ENCODE results near the gene SPIRE1.
"Not testable (repeated sequence)": the region's sequence is repeated elsewhere in the genome, so short reads cannot be mapped to it uniquely, and the experiment has no call there.

SPIRE1 gene

DNA sequence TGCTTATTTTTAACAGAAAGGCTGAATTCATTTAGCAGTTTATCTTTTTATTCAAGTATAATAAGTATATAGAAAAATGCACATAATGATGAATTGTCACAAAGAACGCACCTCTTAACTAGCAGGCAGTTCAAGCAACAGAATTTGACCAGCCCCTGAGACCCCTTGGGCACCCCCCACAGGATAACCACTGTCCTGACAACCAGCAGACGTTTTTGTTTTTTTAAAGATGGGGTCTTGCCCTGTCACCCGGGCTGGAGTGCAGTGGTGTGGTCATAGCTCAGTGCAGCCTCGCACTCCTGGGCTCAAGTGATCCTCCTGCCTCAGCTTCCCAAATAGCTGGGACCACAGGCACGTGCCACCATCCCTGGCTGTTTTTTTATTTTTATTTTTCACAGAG, 236.2 kb downstream of the SPIRE1 start:
- no peak for DNase-seq

DNA sequence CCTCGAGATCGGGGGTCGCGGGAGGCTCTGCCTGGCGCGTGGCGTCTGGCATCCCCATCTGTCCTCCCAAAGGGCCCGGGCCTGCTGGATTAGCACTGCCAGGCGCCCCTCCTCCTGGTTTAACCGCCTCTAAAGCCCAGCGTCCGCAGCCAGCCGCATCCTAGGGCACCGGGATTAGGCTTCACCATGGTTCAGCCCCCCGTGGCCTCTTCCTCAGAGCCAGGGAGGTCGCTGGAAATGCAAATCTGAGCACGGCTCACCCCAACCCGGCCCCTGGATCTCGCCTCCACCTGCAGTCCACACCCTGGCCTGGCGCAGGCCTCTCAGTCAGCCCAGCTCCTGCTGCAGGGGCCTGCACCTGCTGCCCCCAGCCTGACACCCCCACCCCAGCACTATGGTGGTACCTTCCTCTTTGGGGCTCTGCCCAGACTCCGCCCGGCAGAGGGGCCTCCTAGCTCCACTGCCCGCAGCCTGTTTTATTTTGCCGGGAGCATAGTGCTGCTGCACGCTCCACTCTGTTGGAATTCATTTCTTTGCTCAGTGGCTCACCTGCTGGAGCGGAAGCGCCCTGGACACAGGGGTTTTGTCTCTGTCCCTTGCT, 237.0 kb downstream of the SPIRE1 start:
- peak in 25 of 56 donors; percentile 9 to 68 (median 27) for DNase-seq

DNA sequence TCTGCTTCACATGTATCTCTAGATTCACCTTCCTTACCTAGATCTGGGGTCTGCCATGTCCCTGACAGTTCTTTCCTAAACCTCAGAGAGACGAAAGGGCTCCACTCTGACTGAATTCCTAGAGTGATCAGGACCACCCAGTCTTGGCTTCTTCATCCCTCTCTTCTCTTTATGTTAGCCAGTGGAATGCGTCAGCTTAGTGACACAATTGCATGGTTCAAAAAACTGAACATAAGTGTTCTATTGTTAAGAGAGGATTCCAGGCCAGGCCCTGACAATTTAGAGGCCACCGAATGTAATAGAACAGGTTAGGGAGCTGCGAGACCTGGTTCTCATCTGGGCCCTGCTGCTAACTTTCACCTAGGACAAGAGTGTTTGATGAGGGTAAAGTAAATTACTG, 240.2 kb downstream of the SPIRE1 start:
- DNase-seq, result no peak

DNA sequence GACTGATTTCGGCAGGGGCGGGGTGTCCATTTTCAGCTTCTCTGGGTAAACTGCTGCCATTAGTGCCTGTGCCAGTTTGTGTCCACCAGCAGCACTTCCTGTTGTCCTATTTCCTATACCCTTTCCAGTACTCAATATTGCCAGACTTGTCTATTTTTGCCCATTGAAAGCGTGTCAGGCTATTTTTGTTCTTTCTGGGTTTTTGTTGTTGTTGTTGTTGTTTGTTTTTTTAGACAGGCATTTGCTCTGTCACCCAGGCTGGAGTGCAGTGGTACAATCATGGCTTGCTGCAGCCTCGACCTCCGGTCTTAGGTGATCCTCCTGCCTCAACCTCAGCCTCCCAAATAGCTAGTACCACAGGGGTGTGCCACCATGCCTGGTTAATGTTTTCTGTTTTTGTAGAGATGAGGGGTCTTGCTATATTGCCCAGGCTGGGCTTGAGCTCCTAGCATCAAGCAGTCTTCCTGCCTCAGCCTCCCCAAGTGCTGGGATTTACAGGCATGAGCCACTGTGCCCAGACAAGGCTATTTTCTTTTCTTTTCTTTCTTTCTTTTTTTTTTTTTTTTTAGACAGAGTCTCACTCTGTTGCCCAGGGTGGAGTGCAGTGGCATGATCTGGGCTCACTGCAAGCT, 241.7 kb downstream of the SPIRE1 start:
- no peak for DNase-seq

DNA sequence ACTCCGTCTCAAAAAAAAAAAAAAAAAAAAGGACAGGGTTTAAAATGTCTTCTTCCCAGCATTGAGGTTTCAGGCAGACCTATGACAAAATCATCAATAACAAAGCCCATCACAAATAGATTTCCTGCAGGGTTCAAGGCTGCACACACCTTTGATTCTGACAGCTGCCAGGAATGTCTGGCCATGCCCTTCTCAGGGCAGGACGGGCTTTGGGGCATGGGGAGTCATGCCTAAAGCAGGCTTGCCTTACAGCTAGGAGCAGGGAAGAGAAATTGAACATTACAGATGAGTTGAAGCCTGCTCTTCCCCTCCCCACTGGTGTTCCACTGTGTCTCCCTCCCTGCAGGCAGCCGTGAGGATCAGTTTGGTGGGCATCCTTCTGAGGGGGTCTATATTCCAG, 246.5 kb downstream of the SPIRE1 start:
- DNase-seq, result no peak

DNA sequence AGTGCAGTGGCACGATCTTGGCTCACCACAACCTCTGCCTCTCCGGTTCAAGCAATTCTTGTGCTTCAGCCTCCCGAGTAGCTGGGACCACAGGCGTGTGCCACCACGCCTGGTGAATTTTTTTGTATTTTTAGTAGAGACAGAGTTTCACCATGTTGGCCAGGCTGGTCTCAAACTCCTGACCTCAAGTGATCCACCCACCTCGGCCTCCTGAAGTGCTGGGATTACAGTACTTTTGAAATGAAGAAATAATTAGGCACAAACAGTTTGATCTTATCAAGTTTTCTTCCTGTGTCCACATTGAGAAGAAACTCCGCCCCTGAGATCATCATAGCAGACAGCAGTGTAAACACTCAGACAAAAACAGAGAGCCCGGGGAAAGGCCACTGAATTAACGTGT, 247.2 kb downstream of the SPIRE1 start:
- not testable (repeated sequence) for DNase-seq

DNA sequence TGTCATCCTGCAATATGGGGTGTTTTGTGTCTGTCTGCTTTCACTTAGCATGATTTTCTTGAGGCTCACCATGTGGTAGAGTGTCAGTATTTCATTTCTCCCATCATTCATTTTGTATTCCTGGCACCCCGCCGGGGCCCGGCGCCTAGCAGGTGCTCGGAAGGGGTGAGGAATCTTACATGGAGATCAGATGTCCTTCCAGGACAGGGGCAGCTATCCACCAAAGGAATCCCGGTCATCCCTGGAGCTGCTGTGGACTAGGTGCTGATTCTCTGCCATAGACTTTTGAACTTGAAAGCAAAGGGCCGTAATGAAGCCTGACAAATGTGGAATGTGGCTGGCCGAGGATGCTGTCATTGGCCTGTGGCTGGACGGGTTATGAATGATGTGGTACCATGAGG, 247.8 kb downstream of the SPIRE1 start:
- DNase-seq, result no peak

DNA sequence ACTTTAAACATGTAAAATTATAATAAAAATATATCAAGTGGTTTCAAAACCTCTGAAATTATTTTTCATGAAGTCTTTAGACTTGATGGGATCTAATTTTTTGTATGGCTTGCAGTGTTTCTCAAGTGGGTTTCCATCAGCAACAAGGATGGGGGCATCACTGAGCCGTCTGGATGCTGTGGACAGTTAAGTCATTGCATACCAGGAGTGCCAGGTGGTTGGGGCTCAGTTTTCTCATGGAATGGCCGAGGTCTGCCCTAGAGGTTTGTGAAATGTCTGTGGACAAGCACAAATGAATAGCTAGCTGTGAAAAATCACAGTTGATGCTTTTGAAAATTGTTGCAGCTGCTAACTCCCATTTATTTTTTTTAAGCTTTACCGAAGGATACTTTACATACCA, 248.4 kb downstream of the SPIRE1 start:
- DNase-seq, result no peak

DNA sequence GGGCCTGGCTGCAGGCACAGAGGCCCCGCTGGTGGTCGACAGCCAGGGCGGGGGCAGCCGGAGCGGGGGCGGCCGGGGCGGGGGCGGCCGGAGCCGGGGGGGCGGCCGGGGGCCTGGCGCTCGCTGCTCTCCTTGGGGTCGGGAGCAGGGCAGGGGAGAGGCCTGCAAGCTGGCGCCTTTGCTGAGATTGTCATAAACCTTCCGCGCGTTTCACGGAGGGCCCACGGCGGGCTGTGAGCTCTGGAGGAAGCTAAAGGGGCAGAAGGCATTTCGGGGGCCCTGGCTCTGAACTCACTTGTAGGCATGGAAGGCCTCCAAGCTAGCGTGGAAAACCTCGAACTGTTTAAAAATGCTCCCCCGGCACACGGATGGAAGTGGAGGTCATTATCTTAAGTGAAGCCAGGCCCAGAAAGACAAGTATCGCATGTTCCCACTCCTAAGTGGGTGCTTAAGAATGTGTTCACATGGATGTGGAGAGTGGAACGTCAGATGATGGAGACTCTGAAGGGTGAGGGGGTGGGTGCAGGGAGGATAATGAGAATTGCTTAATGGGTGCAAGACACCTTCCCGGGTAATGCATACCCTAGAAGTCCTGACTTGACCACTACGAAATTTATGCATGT, 249.5 kb downstream of the SPIRE1 start:
- DNase-seq, result peak in 24 of 56 donors; percentile 14 to 71 (median 50)

DNA sequence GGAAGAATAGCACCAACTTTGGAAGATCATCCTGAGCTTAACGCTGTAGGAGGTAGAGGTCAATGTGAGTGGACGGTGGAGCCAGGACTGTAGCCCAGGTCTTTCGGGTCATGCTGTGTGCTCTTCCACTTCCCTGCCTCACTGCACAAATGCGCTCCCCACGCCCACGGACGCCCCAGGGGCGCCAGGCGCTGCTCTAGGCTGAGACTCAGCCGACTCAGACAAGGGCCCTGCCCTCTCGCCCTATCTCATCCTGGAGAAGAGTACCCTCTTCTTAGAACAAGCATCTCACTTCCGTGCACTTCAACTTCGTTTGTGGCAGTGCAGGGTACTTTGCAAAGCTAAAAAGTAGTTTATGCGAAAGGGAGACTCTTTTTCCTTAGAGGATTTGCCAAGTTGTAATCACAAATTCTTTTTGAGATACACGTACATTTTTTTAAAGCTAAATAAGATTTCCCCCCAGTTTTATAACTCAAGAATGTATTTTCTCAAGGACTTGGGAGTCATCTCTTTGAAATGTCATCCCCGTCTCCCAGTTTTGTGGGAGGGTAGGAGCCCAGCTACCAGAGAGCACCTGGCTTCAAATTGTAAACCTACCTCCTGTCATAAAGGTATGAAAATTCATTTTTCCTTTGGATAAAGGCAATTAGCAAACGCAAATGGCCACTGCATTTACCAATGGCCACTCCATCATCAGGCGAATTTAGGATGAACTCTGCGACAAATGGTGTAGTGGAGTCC, 251.4 kb downstream of the SPIRE1 start:
- DNase-seq, result no peak

DNA sequence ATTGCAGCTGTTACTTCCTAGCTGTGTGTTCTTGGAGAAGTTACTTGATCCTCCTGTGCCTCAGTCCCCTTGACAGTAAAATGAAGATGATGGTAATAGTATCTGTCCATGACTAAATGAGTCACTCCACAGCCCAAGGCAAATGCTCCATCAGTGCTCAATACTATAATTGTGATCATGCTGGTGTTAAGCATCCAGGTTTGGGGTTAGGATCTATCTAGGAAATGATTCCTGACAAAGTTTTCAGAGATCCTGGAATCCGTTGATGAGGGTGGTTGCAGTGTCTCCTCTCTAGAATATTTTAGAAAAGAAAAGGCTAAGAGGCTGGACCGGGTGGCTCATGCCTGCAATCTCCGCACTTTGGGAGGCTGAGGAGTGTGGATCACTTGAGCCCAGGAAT, 252.8 kb downstream of the SPIRE1 start:
- DNase-seq, result no peak

DNA sequence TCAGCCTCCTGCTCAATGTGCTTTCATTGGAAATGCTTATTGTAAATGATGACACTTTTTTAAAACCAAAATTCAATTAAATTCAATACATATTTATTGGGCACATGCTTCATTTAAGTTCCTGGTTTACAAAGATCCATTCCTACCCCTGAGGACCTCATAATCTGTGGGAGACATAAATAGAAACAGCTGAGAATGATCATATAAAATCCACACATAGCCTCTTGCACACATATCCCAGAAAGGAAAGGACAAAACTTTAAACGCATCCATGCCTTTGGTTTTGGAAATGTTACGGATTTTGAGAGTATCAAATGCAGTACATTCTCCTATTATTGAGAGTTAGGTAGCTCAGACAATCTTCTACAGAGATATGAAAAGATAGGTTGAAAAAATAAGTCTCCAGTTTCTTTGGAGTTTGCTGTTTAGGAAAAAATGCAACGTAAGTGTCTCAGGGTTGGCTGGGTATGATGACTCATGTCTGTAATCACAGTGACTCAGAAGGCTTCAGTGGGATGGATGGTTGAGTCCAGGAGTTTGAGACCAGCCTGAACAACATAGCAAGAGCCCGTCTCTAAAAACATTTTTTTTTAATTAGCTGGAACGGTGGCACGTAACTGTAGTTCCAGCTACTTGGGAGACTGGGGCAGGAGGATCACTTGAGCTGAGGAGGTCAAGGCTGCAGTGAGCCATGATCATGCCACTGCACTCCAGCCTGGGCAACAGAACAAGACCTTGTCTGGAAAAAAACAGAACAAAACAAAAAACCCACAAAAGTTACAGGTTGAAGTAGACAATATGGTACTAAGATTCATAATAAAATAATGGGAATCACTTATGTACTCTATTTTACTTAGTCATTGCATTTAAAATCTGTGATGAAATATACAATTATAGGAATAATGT, 254.1 kb downstream of the SPIRE1 start:
- no peak for DNase-seq

DNA sequence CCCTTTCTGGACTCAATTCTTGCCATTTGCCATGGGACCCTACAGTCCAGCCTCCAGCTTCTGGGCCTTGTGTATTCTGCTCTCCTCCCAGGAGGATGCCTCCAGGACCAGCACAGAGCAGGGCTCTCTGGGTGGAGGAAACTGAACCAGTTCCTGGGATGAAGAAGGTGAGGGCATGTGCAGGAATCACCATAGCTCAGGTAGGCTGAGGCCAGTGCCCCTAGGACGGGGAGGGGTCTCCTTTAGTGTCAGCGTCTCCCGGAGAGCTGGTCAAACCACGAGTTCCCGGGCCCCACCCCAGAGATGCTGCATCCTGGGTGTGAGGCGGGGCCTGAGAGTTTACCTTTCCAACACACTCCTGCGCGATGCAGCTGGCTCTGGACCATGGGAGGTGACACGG, 256.0 kb downstream of the SPIRE1 start:
- DNase-seq, result no peak

DNA sequence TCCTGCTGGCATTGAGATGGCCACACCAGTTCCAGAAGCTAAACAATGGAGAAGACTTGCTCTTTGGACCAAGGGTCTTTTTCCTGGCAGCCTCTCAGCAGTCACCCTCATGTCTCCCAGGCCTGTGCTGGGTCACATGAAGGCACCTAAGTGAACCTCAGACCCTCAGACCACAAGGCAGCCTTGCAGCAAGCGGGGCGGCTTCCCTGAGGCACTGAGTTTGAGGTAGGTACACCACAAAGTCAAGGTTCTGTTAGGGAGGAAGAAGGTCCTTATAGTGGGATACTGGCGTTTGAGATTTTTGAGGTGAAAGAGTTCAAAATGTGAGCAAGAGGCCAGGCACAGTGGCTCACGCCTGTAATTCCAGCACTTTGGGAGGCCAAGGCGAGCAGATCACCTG, 258.7 kb downstream of the SPIRE1 start:
- no peak for DNase-seq

DNA sequence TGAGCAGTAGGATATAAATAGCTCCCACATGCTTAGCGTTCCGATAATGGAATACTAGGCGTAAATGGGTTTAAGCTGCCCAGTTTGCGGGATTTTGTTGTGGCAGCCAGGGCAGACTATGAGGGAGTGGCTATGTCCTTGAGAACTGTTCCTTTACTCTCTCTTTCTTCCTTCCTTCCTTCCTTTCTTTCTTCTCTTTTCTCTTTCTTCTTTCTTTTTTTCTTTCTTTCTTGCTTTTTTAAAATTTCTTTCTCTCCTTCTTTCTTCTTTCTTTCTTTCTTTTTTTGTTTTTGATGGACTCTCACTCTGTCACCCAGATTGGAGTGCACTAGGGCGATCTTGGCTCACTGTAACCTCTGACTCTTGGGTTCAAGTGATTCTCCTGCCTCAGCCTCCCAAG, 259.3 kb downstream of the SPIRE1 start:
- DNase-seq, result no peak

DNA sequence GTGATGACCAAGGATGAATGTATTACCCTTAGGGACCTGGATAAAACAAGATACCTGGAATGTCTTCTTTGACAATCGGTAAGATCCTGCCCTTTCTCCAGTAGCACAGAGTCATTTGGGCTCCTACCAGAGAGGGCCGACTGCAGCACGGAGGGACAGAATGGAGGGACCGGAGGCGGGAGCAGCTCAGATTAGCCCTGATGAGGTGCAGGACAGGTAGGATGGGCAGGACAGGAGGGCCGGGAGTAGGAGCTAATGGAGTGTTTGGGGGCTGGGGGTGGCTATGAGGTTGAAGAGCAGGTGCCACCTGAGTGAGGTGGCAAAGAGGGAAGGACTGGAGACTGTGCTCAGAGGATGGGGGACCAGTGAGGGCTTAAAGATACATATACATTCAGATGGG, 260.1 kb downstream of the SPIRE1 start:
- no peak for DNase-seq

DNA sequence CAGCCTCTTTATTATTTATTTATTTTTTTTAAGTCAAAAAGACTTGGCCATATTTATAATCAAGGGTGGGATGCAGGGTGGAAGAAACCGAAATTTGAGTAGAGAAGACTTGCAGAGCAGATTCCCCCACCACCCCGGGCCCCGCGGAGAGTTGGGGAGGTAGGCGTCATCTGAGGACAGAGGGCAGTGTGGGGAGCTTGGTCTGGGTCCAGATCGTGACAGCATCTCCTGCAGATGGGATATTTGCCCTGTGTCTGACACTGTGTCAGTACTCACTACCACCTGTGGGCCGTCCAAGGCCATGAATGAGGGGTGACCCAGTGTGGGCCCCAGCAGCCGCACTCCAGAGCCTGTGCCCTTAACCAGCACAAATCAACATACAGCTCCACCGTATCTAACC, 260.7 kb downstream of the SPIRE1 start:
- DNase-seq, result no peak

Data from nucleus accumbens (tissue), 56 donors.